AG04449 (cell line): ENCODE measurements around the gene CNEP1R1.

Experiments
- CTCF ChIA-PET: fragments of 350-600 bp; formaldehyde crosslinking; extraction: SDS; loops from one replicate; lab custom pipeline; 2021; ENCODE audit warnings: antibody characterized with exemption; lab: Yijun Ruan, JAX
- POLR2A ChIA-PET: fragments of 400-600, 350-600 bp; formaldehyde crosslinking; extraction: SDS; loops from one replicate; lab custom pipeline; 2020; ENCODE audit warnings: antibody characterized with exemption, inconsistent platforms; lab: Yijun Ruan, JAX
- DNase-seq: peaks from one replicate; pipeline ENCODE4 v3.0.0-alpha.2; 2010; ENCODE audit warnings: low read depth, low spot score
- H3K4me3 ChIP-seq: 2 replicates; pipeline ENCODE4 v1.5.1; 2011; ENCODE audit warnings: low read depth, mild to moderate bottlenecking, control low read depth, low read length
- TF ChIP-seq, protein P1 (sequence below): IDR thresholded peaks from one replicate; pipeline ENCODE4 v1.5.1; 2011; ENCODE audit warnings: mild to moderate bottlenecking, moderate library complexity, low read length, control low read depth, inconsistent platforms; ENCODE audit not compliant: insufficient read depth; ENCODE audit errors: missing control alignments

CNEP1R1 gene

GRCh38 chr16:50045412-50045811 is 20.4 kb downstream of the CNEP1R1 start:
- CTCF ChIA-PET: no interaction called here
- POLR2A ChIA-PET: no interaction called here
- TF ChIP-seq, protein P1, sequence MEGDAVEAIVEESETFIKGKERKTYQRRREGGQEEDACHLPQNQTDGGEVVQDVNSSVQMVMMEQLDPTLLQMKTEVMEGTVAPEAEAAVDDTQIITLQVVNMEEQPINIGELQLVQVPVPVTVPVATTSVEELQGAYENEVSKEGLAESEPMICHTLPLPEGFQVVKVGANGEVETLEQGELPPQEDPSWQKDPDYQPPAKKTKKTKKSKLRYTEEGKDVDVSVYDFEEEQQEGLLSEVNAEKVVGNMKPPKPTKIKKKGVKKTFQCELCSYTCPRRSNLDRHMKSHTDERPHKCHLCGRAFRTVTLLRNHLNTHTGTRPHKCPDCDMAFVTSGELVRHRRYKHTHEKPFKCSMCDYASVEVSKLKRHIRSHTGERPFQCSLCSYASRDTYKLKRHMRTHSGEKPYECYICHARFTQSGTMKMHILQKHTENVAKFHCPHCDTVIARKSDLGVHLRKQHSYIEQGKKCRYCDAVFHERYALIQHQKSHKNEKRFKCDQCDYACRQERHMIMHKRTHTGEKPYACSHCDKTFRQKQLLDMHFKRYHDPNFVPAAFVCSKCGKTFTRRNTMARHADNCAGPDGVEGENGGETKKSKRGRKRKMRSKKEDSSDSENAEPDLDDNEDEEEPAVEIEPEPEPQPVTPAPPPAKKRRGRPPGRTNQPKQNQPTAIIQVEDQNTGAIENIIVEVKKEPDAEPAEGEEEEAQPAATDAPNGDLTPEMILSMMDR: no peak
- no peak for DNase-seq
- no peak overlapping the region for H3K4me3 ChIP-seq

- DNase-seq: no peak
- ChIA-PET POLR2A (no interaction called here), CTCF (interaction anchor here (0.6 to 1.8 kb wide), 2 partner anchors 21 to 164 kb away, joined by 3 to 8 read pairs; partner anchors contain the start of gene CNEP1R1)
These were observed 21.8 kb downstream of the CNEP1R1 start for GRCh38 chr16:50046853-50047252.

GRCh38 chr16:50047864-50048263 is 22.8 kb downstream of the CNEP1R1 start:
- ChIA-PET CTCF (interaction anchor here (2.4 kb wide), 1 partner anchor 23 kb away, joined by 6 read pairs; the partner anchor contains the start of gene CNEP1R1), POLR2A (no interaction called here)
- TF ChIP-seq, protein P1: no peak
- no peak for DNase-seq
- H3K4me3 ChIP-seq: no peak overlapping the region

More at GRCh38 chr16:50046853-50047252, 21.8 kb downstream of the CNEP1R1 start:
- TF ChIP-seq, protein P1: no peak
- no peak overlapping the region for H3K4me3 ChIP-seq

DNA sequence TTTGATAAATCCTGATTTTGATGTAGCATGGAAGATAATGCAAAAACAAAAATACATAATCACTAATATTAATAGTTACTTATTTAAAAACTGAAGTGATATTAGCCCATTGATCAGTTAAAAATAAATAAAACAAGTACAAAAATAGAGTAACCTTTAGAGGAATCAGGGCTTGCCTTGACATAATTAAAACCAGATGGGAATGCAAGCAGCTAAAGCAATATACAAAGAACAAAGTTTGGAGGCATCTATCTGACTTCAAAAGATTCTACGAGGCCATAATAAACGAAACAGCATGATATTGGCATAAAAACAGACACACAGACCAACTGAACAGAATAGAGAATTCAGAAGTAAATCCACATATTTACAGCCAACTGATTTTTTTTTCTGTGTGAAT is 25.8 kb downstream of the CNEP1R1 start:
- DNase-seq: no peak
- no peak overlapping the region for H3K4me3 ChIP-seq
- ChIA-PET POLR2A (no interaction called here), CTCF (no interaction called here)
- TF ChIP-seq, protein P1: no peak

DNA sequence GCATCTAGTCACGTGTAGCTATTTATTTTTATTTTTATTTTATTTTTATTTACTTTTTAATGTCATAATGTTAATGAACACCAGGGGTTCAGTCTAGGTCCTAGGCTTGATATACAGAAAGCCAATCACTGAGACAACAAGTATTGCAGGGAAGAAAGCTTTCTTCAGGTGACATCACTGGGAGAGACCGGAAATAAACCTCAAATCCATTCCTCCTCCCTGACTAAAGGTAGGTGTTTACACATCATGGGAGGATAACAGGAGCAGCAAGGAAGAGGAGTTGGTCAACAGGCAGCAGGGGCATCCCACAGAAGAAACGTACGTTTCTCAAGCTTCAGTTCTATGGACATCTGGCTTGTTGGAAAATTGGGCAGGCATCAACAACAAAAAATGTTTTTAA is 31.2 kb downstream of the CNEP1R1 start:
- ChIA-PET CTCF (interaction anchor here (1.0 kb wide), 1 partner anchor 31 kb away, joined by 6 read pairs; the partner anchor contains the start of gene CNEP1R1), POLR2A (no interaction called here)
- DNase-seq: no peak
- TF ChIP-seq, protein P1: no peak
- H3K4me3 ChIP-seq: no peak overlapping the region

GRCh38 chr16:50058091-50058771 is 33.2 kb downstream of the CNEP1R1 start:
- POLR2A ChIA-PET: no interaction called here

More at GRCh38 chr16:50058091-50058771, 33.2 kb downstream of the CNEP1R1 start:
- no peak overlapping the region for H3K4me3 ChIP-seq
- DNase-seq: no peak
- TF ChIP-seq, protein P1: no peak
- CTCF ChIA-PET: no interaction called here
